Lung (tissue), 12 donors: ENCODE measurements around the gene SEC61A1. TPM values are rescaled to one million over a fixed set of nuclear protein-coding genes. Genes with fewer than 3 reads are reported as not detected.

Source experiments
- ATAC-seq: fragments of 200-7000 bp; cut with Tn5 transposase; one replicate; pipeline ENCODE4 v1.9.1; 2020; ENCODE audit warnings: moderate number of reproducible peaks; ENCODE audit not compliant: insufficient read depth, low FRiP score
- DNase-seq, 3 donors: peaks; one replicate each; pipeline ENCODE4 v3.0.0-alpha.2; 2013 to 2017
- H3K27ac ChIP-seq, 2 donors: one replicate each; pipeline ENCODE4 v1.5.1; 2013; ENCODE audit warnings: mild to moderate bottlenecking in 2 of 2, moderate library complexity in 2 of 2, control low read depth in 1 of 2, inconsistent platforms in 1 of 2, low read depth in 1 of 2, low read length in 1 of 2
- H3K27me3 ChIP-seq, 3 donors: one replicate each; pipeline ENCODE4 v1.5.1; 2013; ENCODE audit warnings: low read length in 2 of 3; ENCODE audit not compliant: control insufficient read depth in 3 of 3, insufficient read depth in 3 of 3
- H3K36me3 ChIP-seq, 4 donors: one replicate each; pipeline ENCODE4 v1.5.1; 2013; ENCODE audit warnings: low read length in 4 of 4, mild to moderate bottlenecking in 1 of 4, moderate library complexity in 1 of 4; ENCODE audit not compliant: control insufficient read depth in 4 of 4, insufficient read depth in 4 of 4
- H3K4me1 ChIP-seq, 5 donors: one replicate each; pipeline ENCODE4 v1.5.1; 2013; ENCODE audit warnings: low read length in 5 of 5, mild to moderate bottlenecking in 2 of 5, moderate library complexity in 1 of 5; ENCODE audit not compliant: control insufficient read depth in 5 of 5, insufficient read depth in 5 of 5
- H3K4me3 ChIP-seq: one replicate; pipeline ENCODE4 v1.5.1; 2013; ENCODE audit warnings: mild to moderate bottlenecking, control low read depth, moderate library complexity
- H3K9ac ChIP-seq, 2 donors: one replicate each; pipeline ENCODE4 v1.5.1; 2013; ENCODE audit warnings: low read length in 2 of 2, control low read depth in 1 of 2; ENCODE audit not compliant: insufficient read depth in 1 of 2
- H3K9me3 ChIP-seq, 4 donors: one replicate each; pipeline ENCODE4 v1.5.1; 2013; ENCODE audit warnings: low read length in 3 of 4, mild to moderate bottlenecking in 1 of 4, moderate library complexity in 1 of 4; ENCODE audit not compliant: control insufficient read depth in 4 of 4, insufficient read depth in 3 of 4
- WGBS, 2 donors: extraction: QIAGEN DNeasy Blood & Tissue Kit; methylation state at CpG; one replicate each; pipeline ENCODE4 v1.1.7; 2013; 5-methylcytosine and 5-hydroxymethylcytosine counted together
- polyA plus RNA-seq, 2 donors: library from polyadenylated mRNA; stranded (reverse); fragments of 200-250 nt; gene quantifications; one replicate each; pipeline ENCODE4 v1.2.1, GENCODE V29; 2013
- total RNA-seq, 2 donors: library from RNA; depleted of rRNA in 1 of 2; stranded (reverse); fragments of >200 nt in 1 of 2; gene quantifications; one replicate each; pipeline ENCODE4 v1.2.1, GENCODE V29; 2014 to 2021
- TF ChIP-seq, protein P1 (sequence below): IDR thresholded peaks from 2 replicates; pipeline ENCODE4 v1.5.1; 2012; ENCODE audit warnings: mild to moderate bottlenecking; ENCODE audit errors: control extremely low read depth, extremely low read depth
- donor health status: control.
- donor health status: control.
- donor health status: Bipolar disorder and iron deficiency.
- donor health status: healthy.
- donor health status: DM: yes; HTN: yes; CAD: no.

SEC61A1 gene
- total and polyA plus RNA-seq, 4 donors: 137 to 270 (median 173) TPM

DNA sequence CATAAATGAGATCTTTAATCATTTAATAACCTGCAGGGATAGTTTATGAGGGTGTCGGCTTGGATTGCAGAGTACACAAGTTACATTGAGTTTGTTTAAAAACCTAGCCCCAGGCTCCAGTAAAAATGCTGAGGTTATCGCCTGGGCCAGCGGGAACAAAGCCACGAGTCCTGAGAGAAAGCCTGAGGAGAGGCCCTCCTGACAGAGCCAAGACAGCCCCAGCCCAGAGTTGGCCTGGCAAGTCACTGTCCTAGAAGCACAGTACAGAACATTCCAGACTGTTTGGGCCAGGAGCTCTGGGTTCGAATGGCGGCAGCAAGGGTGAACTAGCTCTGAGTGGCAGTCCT, 32.4 kb downstream of the SEC61A1 start:
- no peak for ATAC-seq
- DNase-seq: no peak
- H3K9me3 ChIP-seq: no peaks in the 10 kb centered on the region
- H3K4me3 ChIP-seq: no peak overlapping the region
- peak overlapping the region in 1 of 2 donors; percentile 43 for H3K27ac ChIP-seq
- 71 to 78% methylated on average over 6 of the region's 6 CpGs for WGBS, 2 donors
- H3K9ac ChIP-seq: no peak overlapping the region
- TF ChIP-seq, protein P1, sequence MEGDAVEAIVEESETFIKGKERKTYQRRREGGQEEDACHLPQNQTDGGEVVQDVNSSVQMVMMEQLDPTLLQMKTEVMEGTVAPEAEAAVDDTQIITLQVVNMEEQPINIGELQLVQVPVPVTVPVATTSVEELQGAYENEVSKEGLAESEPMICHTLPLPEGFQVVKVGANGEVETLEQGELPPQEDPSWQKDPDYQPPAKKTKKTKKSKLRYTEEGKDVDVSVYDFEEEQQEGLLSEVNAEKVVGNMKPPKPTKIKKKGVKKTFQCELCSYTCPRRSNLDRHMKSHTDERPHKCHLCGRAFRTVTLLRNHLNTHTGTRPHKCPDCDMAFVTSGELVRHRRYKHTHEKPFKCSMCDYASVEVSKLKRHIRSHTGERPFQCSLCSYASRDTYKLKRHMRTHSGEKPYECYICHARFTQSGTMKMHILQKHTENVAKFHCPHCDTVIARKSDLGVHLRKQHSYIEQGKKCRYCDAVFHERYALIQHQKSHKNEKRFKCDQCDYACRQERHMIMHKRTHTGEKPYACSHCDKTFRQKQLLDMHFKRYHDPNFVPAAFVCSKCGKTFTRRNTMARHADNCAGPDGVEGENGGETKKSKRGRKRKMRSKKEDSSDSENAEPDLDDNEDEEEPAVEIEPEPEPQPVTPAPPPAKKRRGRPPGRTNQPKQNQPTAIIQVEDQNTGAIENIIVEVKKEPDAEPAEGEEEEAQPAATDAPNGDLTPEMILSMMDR: no peak
- no peaks in the 10 kb centered on the region for H3K27me3 ChIP-seq
- peaks cover 0 to 3% (median 0%) of the 10 kb centered on the region in 5 donors for H3K4me1 ChIP-seq
- peaks cover 0 to 31% (median 15%) of the 10 kb centered on the region in 4 donors for H3K36me3 ChIP-seq

DNA sequence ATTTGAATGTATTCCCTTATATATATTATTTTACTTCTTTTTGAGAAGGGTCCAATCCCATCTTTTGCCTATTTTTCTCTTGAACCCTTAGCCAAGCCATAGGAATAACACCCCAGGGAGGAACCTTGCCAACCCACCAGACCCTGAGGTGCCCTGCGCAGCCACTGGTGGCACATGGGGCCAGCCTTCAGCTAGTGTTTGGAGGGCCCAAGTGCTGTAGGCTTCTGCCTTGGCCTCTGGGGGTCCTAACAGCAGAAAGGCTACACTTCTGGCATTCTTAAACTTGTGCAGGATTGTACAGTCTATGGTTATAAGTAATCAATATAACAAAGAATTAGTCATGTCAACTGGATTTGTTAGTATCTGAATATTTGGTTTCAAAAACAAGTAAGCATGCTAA, 36.9 kb downstream of the SEC61A1 start:
- TF ChIP-seq, protein P1: no peak
- DNase-seq: no peak
- Histone ChIP-seq H3K4me3 (no peak overlapping the region), H3K27me3 (no peaks in the 10 kb centered on the region), H3K27ac (no peak overlapping the region), H3K4me1 (peaks cover 0 to 3% (median 0%) of the 10 kb centered on the region in 5 donors), H3K9me3 (no peaks in the 10 kb centered on the region), H3K9ac (no peak overlapping the region), H3K36me3 (peaks cover 0 to 20% (median 13%) of the 10 kb centered on the region in 4 donors)
- ATAC-seq: no peak
- WGBS, 2 donors: 98 to 100% methylated on average over 1 of the region's 1 CpG

DNA sequence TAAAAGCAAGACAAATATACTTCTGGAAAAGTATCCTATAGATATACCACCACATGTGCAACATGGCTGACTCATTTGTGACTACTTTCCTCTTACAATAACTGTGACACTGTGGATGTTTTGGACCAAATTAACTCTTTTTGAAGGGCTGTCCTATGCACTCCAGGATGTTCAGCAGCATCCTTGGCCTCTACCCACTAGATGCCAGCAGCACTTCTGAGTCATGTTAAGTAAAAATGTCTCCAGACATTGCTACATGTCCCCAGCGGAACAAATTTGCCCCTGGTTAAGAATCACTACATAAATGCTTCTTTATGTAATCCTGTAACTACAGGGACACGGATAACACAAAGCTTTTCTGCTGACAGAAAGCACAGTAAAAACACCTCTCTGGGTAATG, 39.3 kb downstream of the SEC61A1 start:
- TF ChIP-seq, protein P1: no peak
- no peaks in the 10 kb centered on the region for H3K9me3 ChIP-seq
- no peak for ATAC-seq

More for the DNA sequence above, 39.3 kb downstream of the SEC61A1 start:
- no peak overlapping the region for H3K9ac ChIP-seq
- H3K36me3 ChIP-seq: peaks cover under 1 to 21% (median 13%) of the 10 kb centered on the region in 4 donors
- no peak overlapping the region for H3K27ac ChIP-seq
- 94 to 97% methylated on average over 2 of the region's 2 CpGs for WGBS, 2 donors
- DNase-seq: no peak
- no peak overlapping the region for H3K4me3 ChIP-seq
- H3K4me1 ChIP-seq: no peaks in the 10 kb centered on the region
- no peaks in the 10 kb centered on the region for H3K27me3 ChIP-seq
